Posterior vena cava (tissue), 2 donors: ENCODE results near the gene SAPCD2. TPM values are rescaled to one million over a fixed set of nuclear protein-coding genes. Genes with fewer than 3 reads are reported as not detected.

Experiments
- DNase-seq: peaks from one replicate; pipeline ENCODE4 v3.0.0-alpha.2; 2020; ENCODE audit warnings: low spot score
- intact Hi-C, 2 donors: fragments of 100-400 bp; cut with DNase I; formaldehyde crosslinking; loops; one replicate each; pipeline versions ENCODE4 v1.14.1 to v1.14.2; 2022 to 2023
- total RNA-seq, 2 donors: library from RNA; stranded (reverse); fragmentation: NEBNext Ultra II Directional; extraction: Animal tissue kit (Norgen Biotek cat#: 25700); gene quantifications; one replicate each; pipeline ENCODE4 v1.2.1, GENCODE V29; 2021
- donor health status: DM: yes; HTN: yes; CAD: no.
- donor health status: DM: yes; HTN: yes; CAD: no.

The SAPCD2 gene
- total RNA-seq, 2 donors from 2014 or later = 0.33 to 0.42 TPM

DNA sequence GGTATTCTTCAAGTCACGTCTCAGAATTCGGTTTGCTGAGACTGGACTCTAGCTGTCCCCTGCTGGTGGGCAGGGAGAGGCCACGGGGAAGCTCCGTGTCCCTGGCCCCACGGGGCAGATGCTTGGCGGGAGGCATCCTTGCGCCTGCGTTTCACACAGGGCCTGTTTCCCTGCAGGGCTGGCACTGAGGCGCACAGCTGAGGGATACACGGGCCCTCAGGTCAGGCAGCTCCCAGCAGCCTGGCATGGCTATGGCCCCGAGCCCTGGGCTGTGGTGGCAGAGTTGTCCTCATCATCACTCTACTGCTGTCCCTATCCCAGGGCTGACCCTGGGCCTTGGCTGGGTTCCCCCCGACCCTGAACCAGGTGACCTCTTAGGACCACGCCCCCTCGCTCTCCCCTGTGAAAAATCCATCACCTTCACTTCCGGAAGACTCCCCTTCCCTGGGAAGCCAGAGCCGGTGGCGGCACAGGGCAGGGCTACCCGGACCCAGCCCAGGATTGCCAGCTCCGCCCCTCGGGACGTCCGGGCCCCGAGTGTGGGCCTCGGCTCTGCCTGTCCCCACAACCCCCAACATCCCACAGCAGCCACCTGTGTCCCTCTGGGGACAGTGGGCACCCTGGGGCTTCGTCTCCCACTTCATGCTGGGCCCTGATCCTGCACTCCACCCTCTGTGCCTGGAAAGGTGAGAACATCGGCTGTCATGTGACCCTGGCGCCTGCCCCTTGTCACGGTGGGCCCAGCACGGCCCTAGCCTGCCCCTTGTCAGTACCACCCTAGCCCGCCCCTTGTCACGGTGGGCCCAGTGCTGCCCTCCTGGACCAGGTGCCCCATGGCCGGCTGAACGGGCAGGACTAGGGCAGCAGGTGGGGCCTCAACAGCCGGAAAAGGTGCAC, 39.1 kb upstream of the SAPCD2 start:
- intact Hi-C loops = loop anchor here in 1 of 2 donors (10.0 kb wide), 1 partner anchor 295 kb away; no protein-coding TSS in a partner anchor
- peak; percentile 72 for DNase-seq

GRCh38 chr9:137108608-137109249, 38.4 kb upstream of the SAPCD2 start:
- intact Hi-C loops = no loop called here

GRCh38 chr9:137107982-137108381, 37.6 kb upstream of the SAPCD2 start:
- peak; percentile 80 for DNase-seq
- intact Hi-C loops = no loop called here

More at GRCh38 chr9:137108608-137109249, 38.4 kb upstream of the SAPCD2 start:
- DNase-seq = peak; percentile 67

DNA sequence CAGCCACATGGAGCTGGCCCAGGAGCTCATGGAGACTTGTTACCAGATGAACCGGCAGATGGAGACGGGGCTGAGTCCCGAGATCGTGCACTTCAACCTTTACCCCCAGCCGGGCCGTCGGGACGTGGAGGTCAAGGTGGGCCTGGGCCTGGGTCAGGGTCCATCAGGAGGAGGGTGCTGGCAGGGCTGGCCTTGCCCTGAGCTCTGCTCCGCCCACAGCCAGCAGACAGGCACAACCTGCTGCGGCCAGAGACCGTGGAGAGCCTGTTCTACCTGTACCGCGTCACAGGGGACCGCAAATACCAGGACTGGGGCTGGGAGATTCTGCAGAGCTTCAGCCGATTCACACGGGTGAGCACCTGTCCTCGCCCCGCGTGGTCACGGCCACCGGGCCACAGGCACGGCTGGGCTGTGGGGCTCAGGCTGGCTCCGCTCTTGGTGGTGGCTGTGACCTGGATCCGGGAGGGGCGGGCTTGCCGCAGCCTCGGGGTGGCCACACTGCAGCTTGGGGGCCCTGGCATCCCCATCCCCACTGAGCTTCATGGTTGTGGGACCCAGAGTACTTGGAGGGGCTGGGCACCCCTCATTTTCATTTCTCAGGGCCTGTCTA, 37.1 kb upstream of the SAPCD2 start:
- intact Hi-C loops = no loop called here
- no peak for DNase-seq

GRCh38 chr9:137106662-137107250, 36.4 kb upstream of the SAPCD2 start:
- intact Hi-C loops = no loop called here
- peak; percentile 78 for DNase-seq

DNA sequence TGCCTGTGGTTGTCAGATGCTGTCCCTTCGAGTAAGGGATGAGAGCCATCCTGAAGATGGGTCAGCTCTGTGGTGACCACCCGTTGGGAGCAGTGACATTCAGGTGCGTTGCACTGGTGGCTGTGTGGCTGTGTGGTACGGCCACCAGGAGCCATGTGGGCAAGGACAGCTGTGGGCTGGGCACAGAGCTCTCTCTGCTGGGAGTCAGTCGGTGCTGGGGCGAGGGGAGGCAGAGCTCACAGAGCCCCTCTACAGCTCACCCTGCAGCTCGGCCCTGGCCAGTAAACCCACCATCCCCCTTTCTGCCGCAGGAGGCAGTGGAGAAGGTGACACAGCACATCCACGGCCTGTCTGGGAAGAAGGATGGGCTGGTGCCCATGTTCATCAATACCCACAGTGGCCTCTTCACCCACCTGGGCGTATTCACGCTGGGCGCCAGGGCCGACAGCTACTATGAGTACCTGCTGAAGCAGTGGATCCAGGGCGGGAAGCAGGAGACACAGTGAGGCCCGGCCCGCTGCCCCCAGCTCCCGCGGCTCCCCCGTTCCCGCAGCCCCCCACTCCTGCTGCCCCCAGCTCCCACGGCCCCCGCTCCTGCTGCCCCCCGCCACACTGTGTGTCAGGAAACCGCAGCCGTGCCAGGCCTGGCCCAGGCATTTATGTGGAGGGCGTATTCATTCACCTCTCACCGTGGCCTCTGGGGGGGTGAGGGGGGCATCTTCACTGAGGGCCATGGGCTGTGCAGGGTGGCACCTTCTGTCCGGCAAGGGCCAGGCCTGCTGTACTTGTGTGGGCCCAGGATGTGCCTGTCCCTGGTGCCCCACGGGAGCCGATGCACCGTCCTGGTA, 35.7 kb upstream of the SAPCD2 start:
- DNase-seq = no peak
- intact Hi-C loops = no loop called here

DNA sequence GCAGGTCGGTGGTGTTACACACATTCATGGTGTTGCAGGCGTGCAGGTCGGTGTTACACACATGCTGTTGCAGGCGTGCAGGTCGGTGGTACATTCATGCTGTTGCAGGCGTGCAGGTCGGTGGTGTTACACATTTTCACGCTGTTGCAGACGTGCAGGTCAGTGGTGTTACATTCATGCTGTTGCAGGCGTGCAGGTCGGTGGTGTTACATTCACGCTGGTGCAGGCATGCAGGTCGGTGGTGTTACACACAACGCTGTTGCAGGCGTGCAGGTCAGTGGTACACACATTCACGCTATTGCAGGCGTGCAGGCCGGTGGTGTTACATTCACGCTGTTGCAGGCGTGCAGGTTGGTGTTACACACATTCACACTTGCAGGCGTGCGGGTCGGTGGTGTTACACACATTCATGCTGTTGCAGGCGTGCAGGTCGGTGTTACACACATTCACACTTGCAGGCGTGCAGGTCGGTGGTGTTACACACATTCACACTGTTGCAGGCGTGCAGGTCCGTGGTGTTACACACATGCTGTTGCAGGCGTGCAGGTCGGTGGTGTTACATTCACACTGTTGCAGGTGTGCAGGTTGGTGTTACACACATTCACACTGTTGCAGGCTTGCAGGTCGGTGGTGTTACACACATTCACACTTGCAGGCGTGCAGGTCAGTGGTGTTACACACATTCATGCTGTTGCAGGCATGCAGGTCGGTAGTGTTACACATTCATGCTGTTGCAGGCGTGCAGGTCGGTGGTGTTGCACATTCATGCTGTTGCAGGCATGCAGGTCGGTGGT, 33.0 kb upstream of the SAPCD2 start:
- no peak for DNase-seq
- intact Hi-C loops = no loop called here

DNA sequence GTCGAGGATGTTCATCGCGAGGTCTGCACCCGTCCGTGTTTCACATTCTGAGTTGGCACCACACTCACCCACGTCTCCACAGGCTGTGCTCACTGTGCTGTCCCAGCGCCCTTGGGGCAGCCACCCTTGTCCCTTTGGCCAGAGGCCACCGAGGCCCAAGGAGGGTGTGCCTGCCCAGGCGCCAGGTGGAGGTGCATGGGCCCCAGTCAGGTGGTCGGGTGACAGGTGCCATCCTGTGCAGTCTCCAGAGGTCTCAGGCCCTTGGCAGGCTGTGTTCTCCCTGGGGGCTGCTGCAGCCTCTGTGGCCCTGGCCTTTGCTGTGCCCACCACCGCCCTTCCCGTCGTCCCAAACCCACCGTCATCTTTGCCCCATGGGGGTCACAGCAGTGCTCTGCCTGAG, 28.9 kb upstream of the SAPCD2 start:
- DNase-seq = no peak
- intact Hi-C loops = no loop called here

DNA sequence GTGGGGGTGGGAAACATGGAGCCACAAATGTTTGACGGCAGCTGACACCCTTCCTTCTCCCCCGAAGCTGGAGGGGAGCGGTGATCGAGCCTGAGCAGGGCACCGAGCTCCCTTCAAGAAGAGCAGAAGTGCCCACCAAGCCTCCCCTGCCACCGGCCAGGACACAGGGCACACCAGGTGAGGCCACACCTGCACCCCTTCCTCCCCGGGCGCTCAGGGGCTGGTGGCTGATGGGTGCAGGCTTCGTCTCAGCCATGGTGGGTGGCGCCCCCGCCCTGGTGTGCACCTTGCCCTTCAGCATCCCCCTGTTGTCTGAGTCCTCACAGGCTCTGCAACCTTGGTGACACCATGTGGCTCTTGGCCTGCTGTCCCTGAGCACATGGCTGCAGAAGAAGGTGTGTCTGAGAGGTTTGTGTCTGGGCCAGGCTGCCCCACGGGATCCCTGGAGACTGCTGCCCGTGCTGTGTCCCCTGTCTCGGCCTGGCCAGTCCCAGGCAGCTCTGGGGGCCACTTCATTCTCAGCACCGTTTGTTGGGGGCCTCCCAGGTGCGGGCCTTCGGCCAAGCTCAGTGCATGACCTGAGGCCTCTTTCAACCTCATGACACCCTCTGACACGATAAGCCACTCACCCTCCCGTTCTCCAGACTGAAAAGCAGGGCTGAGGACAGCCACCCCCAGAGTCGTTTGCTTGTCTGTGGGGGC, 27.6 kb upstream of the SAPCD2 start:
- intact Hi-C loops = no loop called here
- no peak for DNase-seq

GRCh38 chr9:137096785-137097546, 26.6 kb upstream of the SAPCD2 start:
- DNase-seq = no peak
- intact Hi-C loops = no loop called here

GRCh38 chr9:137095664-137096517, 25.5 kb upstream of the SAPCD2 start:
- intact Hi-C loops = no loop called here
- no peak for DNase-seq

DNA sequence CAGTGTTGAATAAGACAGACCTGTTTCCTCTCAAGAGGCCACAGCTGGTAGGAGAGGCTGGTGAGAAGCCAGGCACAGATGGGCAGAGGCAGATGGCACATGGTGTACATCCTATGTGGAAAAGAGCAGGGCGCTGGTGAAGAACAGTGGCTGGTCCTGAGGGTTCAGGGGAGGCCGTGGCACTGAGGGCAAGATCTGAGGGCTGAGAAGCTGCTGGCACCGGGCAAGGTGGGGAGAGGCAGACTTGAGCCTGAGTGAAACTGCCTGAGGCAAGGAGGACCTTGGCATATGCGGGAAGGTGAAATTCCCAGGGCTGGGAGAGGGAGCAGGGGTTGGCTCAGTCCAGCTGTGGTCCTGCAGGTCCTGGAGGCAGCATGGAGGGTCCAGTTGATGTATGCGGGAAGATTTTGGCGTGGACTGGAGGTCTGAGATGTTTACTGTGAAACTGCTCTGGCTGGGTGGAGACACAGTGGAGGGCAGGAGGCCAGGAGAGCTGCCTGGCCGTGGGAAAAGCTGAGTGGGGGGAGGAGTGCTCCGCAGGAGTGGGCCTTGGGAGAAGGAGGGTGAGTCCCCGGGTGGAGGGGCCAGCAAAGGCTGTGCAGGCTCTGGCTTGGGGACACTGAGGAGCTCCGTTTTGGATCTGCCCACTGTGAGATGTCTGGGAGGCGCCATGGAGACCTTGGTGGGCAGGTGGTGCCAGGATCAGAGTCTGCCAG, 19.0 kb upstream of the SAPCD2 start:
- DNase-seq = no peak
- intact Hi-C loops = no loop called here

DNA sequence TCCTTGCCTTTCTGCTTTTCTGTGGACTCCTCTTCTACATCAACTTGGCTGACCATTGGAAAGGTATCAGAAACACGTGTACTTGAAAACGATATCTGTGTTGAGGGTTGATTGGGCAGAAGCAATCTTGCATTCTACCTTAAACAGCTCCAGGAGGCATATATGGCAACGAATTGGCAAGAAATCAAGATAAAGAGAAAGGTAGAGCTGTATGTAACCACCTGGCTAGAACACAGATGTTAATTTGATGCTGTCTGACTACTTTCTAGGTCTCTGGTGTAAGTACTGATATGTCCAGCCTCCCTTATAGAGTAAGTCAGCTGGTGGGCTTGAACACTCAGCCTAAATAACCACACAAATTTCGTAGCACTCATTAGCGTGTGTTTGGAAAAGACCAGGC, 17.8 kb upstream of the SAPCD2 start:
- no peak for DNase-seq
- intact Hi-C loops = no loop called here

DNA sequence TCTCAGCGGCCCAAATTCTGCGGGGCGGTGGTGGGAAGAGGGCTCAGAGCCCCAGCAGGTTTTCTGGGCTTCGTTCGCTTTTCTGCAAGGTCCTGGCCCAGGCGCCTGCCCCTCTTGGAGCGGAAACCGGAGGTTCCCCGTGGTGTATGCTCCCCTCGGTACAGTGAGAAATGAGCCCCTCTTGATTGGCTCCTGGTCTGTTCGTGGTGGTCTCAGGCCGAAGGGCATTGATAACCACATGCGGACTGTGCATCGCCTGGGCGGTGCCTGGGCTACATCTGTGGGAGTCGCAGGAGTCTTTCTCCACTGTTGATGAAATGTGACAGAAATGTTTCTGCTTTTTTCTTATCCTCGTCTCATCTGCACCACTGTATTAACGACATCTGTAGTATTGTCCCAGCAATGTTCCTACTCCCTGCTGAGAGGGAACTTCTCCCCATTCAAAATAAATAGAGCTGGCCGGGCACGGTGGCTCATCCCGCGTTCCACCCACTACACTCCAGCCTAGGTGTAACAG, 17.1 kb upstream of the SAPCD2 start:
- intact Hi-C loops = no loop called here

More for the DNA sequence above, 17.1 kb upstream of the SAPCD2 start:
- no peak for DNase-seq
